Adrenal gland (tissue), 12 donors: ENCODE measurements around the gene PRDX2. TPM values are rescaled to one million over a fixed set of nuclear protein-coding genes. Genes with fewer than 3 reads are reported as not detected.
A peak's percentile ranks its signal among the peaks of the same experiment; 100 is the strongest.

ENCODE experiments used
- DNase-seq, 7 donors: peaks; one replicate each; pipeline ENCODE4 v3.0.0-alpha.2; 2019 to 2020
- H3K27ac ChIP-seq, 5 donors: fragments of 200-600 bp; sonication (generic) in 4 of 5; 1 replicate in 3 of 5; 2 replicates in 2 of 5; pipeline versions ENCODE4 v1.5.1 to v1.8.0; 2016 to 2020; ENCODE audit warnings: mild to moderate bottlenecking in 1 of 5
- H3K27me3 ChIP-seq: fragments of 200-600 bp; 2 replicates; pipeline ENCODE4 v1.8.0; 2021
- H3K36me3 ChIP-seq, 2 donors: fragments of 200-600 bp; replicated peaks in 1 of 2; 1 replicate in 1 of 2; 2 replicates in 1 of 2; pipeline versions ENCODE4 v1.5.1 to v1.8.0; 2018 to 2022
- H3K4me1 ChIP-seq, 2 donors: fragments of 200-600 bp; replicated peaks in 1 of 2; 1 replicate in 1 of 2; 2 replicates in 1 of 2; pipeline versions ENCODE4 v1.5.1 to v1.8.0; 2018 to 2021
- H3K4me3 ChIP-seq, 4 donors: fragments of 200-600 bp; sonication (generic) in 3 of 4; one replicate each; pipeline ENCODE4 v1.5.1; 2016 to 2018
- H3K9me3 ChIP-seq, 3 donors: fragments of 200-600 bp; sonication (generic) in 1 of 3; replicated peaks in 1 of 3; 1 replicate in 2 of 3; 2 replicates in 1 of 3; pipeline versions ENCODE4 v1.5.1 to v1.8.0; 2016 to 2021
- CTCF ChIP-seq, 6 experiments: fragments of 450-650 bp in 4 of 6; fragments of 200-600 bp in 2 of 6; sonication (generic) in 1 of 6; IDR thresholded peaks; 1 replicate in 5 of 6; 2 replicates in 1 of 6; pipeline versions ENCODE4 v1.5.1 to v1.8.0; 2016 to 2021; ENCODE audit warnings: antibody characterized with exemption in 6 of 6, mild to moderate bottlenecking in 2 of 6, moderate library complexity in 1 of 6
- POLR2A ChIP-seq, 2 donors: fragments of 450-650 bp; IDR thresholded peaks; one replicate each; pipeline ENCODE4 v1.6.1; 2017; ENCODE audit warnings: antibody characterized with exemption in 2 of 2, mild to moderate bottlenecking in 2 of 2, moderate library complexity in 1 of 2
- WGBS, 4 donors: extraction: QIAGEN DNeasy Blood & Tissue Kit in 2 of 4; methylation state at CpG; one replicate each; pipeline versions ENCODE4 v1.1.5 to v1.1.7; 2013 to 2017; 5-methylcytosine and 5-hydroxymethylcytosine counted together
- intact Hi-C, 2 donors: fragments of 100-400 bp; cut with DNase I; formaldehyde crosslinking; loops; one replicate each; pipeline versions ENCODE4 v1.14.1 to v1.15.0; 2022 to 2023
- polyA plus RNA-seq, 3 donors: library from polyadenylated mRNA; stranded (reverse); fragments of 200-250 nt in 2 of 3; fragments of 350-450 nt in 1 of 3; fragmentation: Illumina TruSeq in 1 of 3; extraction: RNeasy Lipid Tissue Mini Kit (QIAGEN cat#74804) in 1 of 3; gene quantifications; one replicate each; pipeline ENCODE4 v1.2.3, GENCODE V29; 2013 to 2014
- total RNA-seq, 9 donors: library from RNA; depleted of rRNA in 4 of 9; stranded (reverse); fragments of >200 nt in 4 of 9; fragments of 120-200 nt in 1 of 9; fragmentation: NEBNext Ultra II Directional in 1 of 9; extraction: Animal tissue kit (Norgen Biotek cat#: 25700) in 1 of 9; gene quantifications; one replicate each; pipeline versions ENCODE4 v1.1.0 to v1.2.4, GENCODE V29; 2013 to 2023
- donor health status: healthy with polysubstance abuse.
- donor health status: Bipolar disorder and iron deficiency.
- donor health status: DM: yes; HTN: yes; CAD: no.
- donor health status: DM: no; HTN: no; CAD: no.
- donor health status: DM: no; HTN: no; CAD: no.
- donor health status: DM: yes; HTN: yes; CAD: no.

The PRDX2 gene
- total and polyA plus RNA-seq, 12 donors, result 146 to 1,660 (median 835) TPM

GRCh38 chr19:12833738-12834565 lies 32.4 kb upstream of the PRDX2 start:
- Histone ChIP-seq H3K36me3 (no peaks in the 10 kb centered on the region), H3K27ac (peak overlapping the region in 1 of 5 donors; percentile 29), H3K27me3 (peaks cover 47% of the 10 kb centered on the region), H3K4me3 (peak overlapping the region in 1 of 4 donors; percentile 48), H3K9me3 (no peaks in the 10 kb centered on the region), H3K4me1 (peaks cover 3 to 12% of the 10 kb centered on the region in 2 donors)
- intact Hi-C loops, result no loop called here
- DNase-seq, result peak in 2 of 7 donors; percentile 18 to 35
- WGBS, 4 donors, result 1 to 3% (median 2%) methylated on average over 9 to 80 of the region's 87 CpGs
- TF ChIP-seq CTCF (IDR thresholded peaks at IDR 0.05) (no peak), POLR2A (IDR thresholded peaks at IDR 0.05) (no peak)

GRCh38 chr19:12833418-12833737 lies 31.8 kb upstream of the PRDX2 start:
- H3K4me1 ChIP-seq, result peaks cover 3 to 14% of the 10 kb centered on the region in 2 donors
- peak overlapping the region in 1 of 4 donors; percentile 48 for H3K4me3 ChIP-seq

GRCh38 chr19:12828494-12828893 lies 26.9 kb upstream of the PRDX2 start:
- peaks cover 21% of the 10 kb centered on the region for H3K27me3 ChIP-seq
- no peaks in the 10 kb centered on the region for H3K9me3 ChIP-seq
- TF ChIP-seq CTCF (IDR thresholded peaks at IDR 0.05) (no peak), POLR2A (IDR thresholded peaks at IDR 0.05) (no peak)
- H3K36me3 ChIP-seq, result no peaks in the 10 kb centered on the region
- peak in 2 of 7 donors; percentile 32 to 79 for DNase-seq
- H3K4me1 ChIP-seq, result peaks cover 0 to 11% of the 10 kb centered on the region in 2 donors
- WGBS, 4 donors, result 4 to 11% (median 7%) methylated on average over 5 to 23 of the region's 23 CpGs
- H3K4me3 ChIP-seq, result no peak overlapping the region
- intact Hi-C loops, result no loop called here
- no peak overlapping the region for H3K27ac ChIP-seq

More at GRCh38 chr19:12833418-12833737, 31.8 kb upstream of the PRDX2 start:
- intact Hi-C loops, result no loop called here
- TF ChIP-seq POLR2A (IDR thresholded peaks at IDR 0.05) (no peak), CTCF (IDR thresholded peaks at IDR 0.05) (no peak)
- no peaks in the 10 kb centered on the region for H3K36me3 ChIP-seq
- H3K27ac ChIP-seq, result peak overlapping the region in 1 of 5 donors; percentile 34
- H3K27me3 ChIP-seq, result peaks cover 42% of the 10 kb centered on the region
- H3K9me3 ChIP-seq, result no peaks in the 10 kb centered on the region
- no peak for DNase-seq
- 0 to 2% (median 1%) methylated on average over 1 to 5 of the region's 5 CpGs for WGBS, 4 donors

GRCh38 chr19:12825254-12826131 lies 23.9 kb upstream of the PRDX2 start:
- no peak for DNase-seq
- Histone ChIP-seq H3K36me3 (no peaks in the 10 kb centered on the region), H3K9me3 (no peaks in the 10 kb centered on the region), H3K27me3 (peaks cover 9% of the 10 kb centered on the region), H3K4me1 (peaks cover 0 to 5% of the 10 kb centered on the region in 2 donors), H3K4me3 (no peak overlapping the region), H3K27ac (no peak overlapping the region)
- 7 to 9% (median 7%) methylated on average over 34 to 46 of the region's 46 CpGs for WGBS, 4 donors
- TF ChIP-seq CTCF (IDR thresholded peaks at IDR 0.05) (peak in 3 of 6 experiments; percentile 4 to 27 (median 8)), POLR2A (IDR thresholded peaks at IDR 0.05) (no peak)
- intact Hi-C loops, result no loop called here
